Endothelial cell of umbilical vein (primary cell): Measurements from ENCODE around the gene FIGLA. TPM values are rescaled to one million over a fixed set of nuclear protein-coding genes. Genes with fewer than 3 reads are reported as not detected.

ENCODE experiments used
- BruUV-seq: library from RNA; stranded (reverse); fragments of 400-500 nt; replicated peaks from 2 replicates; lab custom pipeline; 2021; lab: Mats Ljungman, UMichigan
- CTCF ChIA-PET: fragments of 300-600, 350-600 bp; sonication (Branson Sonifier 250); formaldehyde crosslinking; loops from one replicate; lab custom pipeline; 2021; ENCODE audit warnings: antibody characterized with exemption, inconsistent platforms; lab: Charles Lee
- POLR2A ChIA-PET: fragments of 300-600, 350-600 bp; sonication (Branson Sonifier 250); formaldehyde crosslinking; loops from one replicate; lab custom pipeline; 2021; ENCODE audit warnings: antibody characterized with exemption, inconsistent platforms; lab: Charles Lee
- DNase-seq: peaks from one replicate; pipeline ENCODE4 v3.0.0-alpha.2; 2011; ENCODE audit warnings: low read depth, low spot score
- FAIRE-seq: peaks from 2 replicates; lab custom pipeline; 2011; peaks lifted over from hg19 to GRCh38; lab: Jason Lieb, UNC
- H2AFZ ChIP-seq: 2 replicates; pipeline ENCODE4 v1.6.0; 2012; ENCODE audit warnings: low read depth, low read length, control low read depth, inconsistent platforms
- H3K27ac ChIP-seq: 2 replicates; pipeline ENCODE4 v1.5.1; 2011; ENCODE audit warnings: low read depth, mild to moderate bottlenecking, control low read depth, low read length, moderate library complexity; ENCODE audit not compliant: insufficient read depth
- H3K27me3 ChIP-seq, 2 experiments: 2 replicates each; pipeline versions ENCODE4 v1.6.0 to v1.6.1; 2011; ENCODE audit warnings: low read length in 2 of 2, mixed read lengths in 1 of 2; ENCODE audit not compliant: control insufficient read depth in 2 of 2, insufficient read depth in 2 of 2
- H3K36me3 ChIP-seq, 2 experiments: 2 replicates in 1 of 2; 3 replicates in 1 of 2; pipeline ENCODE4 v1.5.1; 2011; ENCODE audit warnings: low read length in 2 of 2, mild to moderate bottlenecking in 1 of 2, moderate library complexity in 1 of 2; ENCODE audit not compliant: control insufficient read depth in 2 of 2, insufficient read depth in 2 of 2; ENCODE audit errors: extremely low read depth in 1 of 2
- H3K4me1 ChIP-seq: 3 replicates; pipeline ENCODE4 v1.5.1; 2011; ENCODE audit warnings: mild to moderate bottlenecking, low read length; ENCODE audit not compliant: control insufficient read depth, insufficient read depth; ENCODE audit errors: extremely low read depth
- H3K4me2 ChIP-seq: 2 replicates; pipeline ENCODE4 v1.6.1; 2011; ENCODE audit warnings: low read length, control low read depth, mixed read lengths; ENCODE audit not compliant: insufficient read depth
- H3K4me3 ChIP-seq, 3 experiments: fragments of 200-600 bp in 1 of 3; sonication (generic), shearing (Covaris generic) in 1 of 3; replicated peaks in 1 of 3; 2 replicates each; pipeline ENCODE4 v1.5.1; 2011 to 2016; ENCODE audit warnings: control low read depth in 3 of 3, low read length in 3 of 3, mild to moderate bottlenecking in 2 of 3, inconsistent platforms in 1 of 3, low read depth in 1 of 3, moderate library complexity in 1 of 3; ENCODE audit not compliant: insufficient read depth in 1 of 3
- H3K79me2 ChIP-seq: 2 replicates; pipeline ENCODE4 v1.6.0; 2012; ENCODE audit warnings: low read length, inconsistent platforms; ENCODE audit not compliant: control insufficient read depth, insufficient read depth
- H3K9ac ChIP-seq: replicated peaks from 2 replicates; pipeline ENCODE3; 2011; ENCODE audit warnings: low read length, control low read depth; ENCODE audit not compliant: insufficient read depth; ENCODE audit errors: extremely low read depth
- H3K9me1 ChIP-seq: replicated peaks from 3 replicates; pipeline ENCODE4 v1.6.0; 2011; ENCODE audit warnings: mild to moderate bottlenecking, low read length; ENCODE audit not compliant: control insufficient read depth, insufficient read depth; ENCODE audit errors: extremely low read depth
- H3K9me3 ChIP-seq: replicated peaks from 2 replicates; pipeline ENCODE4 v1.5.1; 2012; ENCODE audit warnings: low read length, inconsistent platforms; ENCODE audit not compliant: control insufficient read depth, insufficient read depth
- H4K20me1 ChIP-seq: replicated peaks from 2 replicates; pipeline ENCODE3; 2011; ENCODE audit warnings: mild to moderate bottlenecking, low read length; ENCODE audit not compliant: control insufficient read depth, insufficient read depth; ENCODE audit errors: extremely low read depth
- EZH2 ChIP-seq: IDR thresholded peaks from 2 replicates; pipeline ENCODE4 v1.6.1; 2012; ENCODE audit warnings: borderline replicate concordance, low read depth, mild to moderate bottlenecking, moderate library complexity, low read length, inconsistent platforms; ENCODE audit not compliant: severe bottlenecking
- FOS ChIP-seq: IDR thresholded peaks from 2 replicates; pipeline ENCODE4 v1.6.1; 2011; ENCODE audit warnings: mild to moderate bottlenecking, low read length, moderate library complexity, borderline replicate concordance; ENCODE audit not compliant: insufficient read depth
- GATA2 ChIP-seq: IDR thresholded peaks from 2 replicates; pipeline ENCODE4 v1.7.0; 2011; ENCODE audit warnings: low read depth, mild to moderate bottlenecking, moderate library complexity, mixed read lengths, low read length; ENCODE audit not compliant: insufficient read length, insufficient read depth
- JUN ChIP-seq: IDR thresholded peaks from 2 replicates; pipeline ENCODE4 v1.6.1; 2011; ENCODE audit warnings: borderline replicate concordance, low read depth; ENCODE audit not compliant: insufficient read length, insufficient read depth
- MAX ChIP-seq: IDR thresholded peaks from 2 replicates; pipeline ENCODE4 v1.6.1; 2011; ENCODE audit not compliant: insufficient read depth, insufficient read length
- MYC ChIP-seq: IDR thresholded peaks from one replicate; pipeline ENCODE4 v1.6.1; 2011; ENCODE audit warnings: mild to moderate bottlenecking, low read depth, low read length
- POLR2A ChIP-seq: IDR thresholded peaks from 2 replicates; pipeline ENCODE4 v1.6.1; 2012; ENCODE audit warnings: low read depth, mild to moderate bottlenecking, control low read depth, low read length
- POLR2AphosphoS5 ChIP-seq: IDR thresholded peaks from 2 replicates; pipeline ENCODE4 v1.6.1; 2012; ENCODE audit warnings: low read depth, mild to moderate bottlenecking, control low read depth, low read length, moderate library complexity; ENCODE audit not compliant: insufficient read depth
- dilution Hi-C: fragments of 300-500 bp; cut with MboI; formaldehyde crosslinking; loops from one replicate; pipeline ENCODE4 v1.15.0; 2019; ENCODE audit warnings: low sequenced_read_pairs; ENCODE audit not compliant: extremely low pct_ligation_motif_present
- intact Hi-C: fragments of 100-400 bp; cut with micrococcal nuclease; formaldehyde crosslinking; loops from one replicate; pipeline ENCODE4 v1.10.0; 2022
- polyA plus RNA-seq, 4 experiments: library from polyadenylated mRNA; depleted of rRNA in 3 of 4; stranded (reverse) in 3 of 4; unstranded in 1 of 4; fragments of >200 nt; gene quantifications; 2 replicates each; pipeline versions ENCODE4 v1.2.1 to v1.2.3, GENCODE V29; 2011 to 2012; ENCODE audit warnings: missing spikeins in 1 of 4
- total RNA-seq: library from RNA; stranded (reverse); gene quantifications from 2 replicates; pipeline ENCODE4 v1.2.3, GENCODE V29; 2021
- TF ChIP-seq, protein P1 (sequence below), 2 donors: IDR thresholded peaks; 1 replicate in 1 of 2; 2 replicates in 1 of 2; pipeline ENCODE4 v1.5.1; 2011; ENCODE audit warnings: low read length in 2 of 2, mild to moderate bottlenecking in 2 of 2, moderate library complexity in 2 of 2, control low read depth in 1 of 2, inconsistent platforms in 1 of 2, low read depth in 1 of 2; ENCODE audit not compliant: insufficient read depth in 1 of 2; ENCODE audit errors: extremely low read depth in 1 of 2

Gene FIGLA
- total and polyA plus RNA-seq, 2 donors (not counting 3 experiments of a cell fraction or from before 2014, with no cell fraction given), result not detected

DNA sequence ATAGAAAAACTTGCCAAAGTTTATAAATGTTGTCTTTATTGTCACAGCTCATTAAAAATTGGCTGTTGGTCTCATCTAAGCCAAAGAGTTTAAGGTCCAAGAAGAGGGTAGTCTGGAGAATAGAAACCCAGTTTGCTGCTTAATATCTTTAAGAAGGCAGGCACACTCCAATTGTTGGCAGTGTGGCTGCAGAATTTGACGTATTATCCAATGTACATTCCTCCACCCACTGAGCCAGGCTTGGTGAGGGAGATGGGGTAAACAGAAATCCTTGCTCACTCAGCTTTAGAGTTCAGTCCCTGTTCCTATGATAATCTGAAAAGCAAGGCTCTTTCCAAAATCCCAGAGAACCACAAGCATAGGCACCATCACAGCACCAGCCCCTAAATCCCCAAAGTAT lies 11.8 kb downstream of the FIGLA start:
- H3K4me3 ChIP-seq, result no peak overlapping the region
- peaks cover 18 to 26% of the 10 kb centered on the region in 2 experiments for H3K27me3 ChIP-seq
- BruUV-seq, result no TSS peak
- FAIRE-seq, result no peak
- intact Hi-C loops, result no loop called here
- dilution Hi-C loops, result no loop called here
- no peaks in the 10 kb centered on the region for H3K36me3 ChIP-seq
- no peaks in the 10 kb centered on the region for H4K20me1 ChIP-seq
- no peaks in the 10 kb centered on the region for H3K79me2 ChIP-seq
- H3K9me3 ChIP-seq, result no peaks in the 10 kb centered on the region
- no peak overlapping the region for H3K9ac ChIP-seq
- H3K4me1 ChIP-seq, result no peaks in the 10 kb centered on the region
- no peak for DNase-seq
- ChIA-PET CTCF (interaction anchor here (1.2 to 3.2 kb wide), 3 partner anchors 11 to 475 kb away, joined by 4 to 17 read pairs (median 4); partner anchors contain the start of gene FIGLA), POLR2A (no interaction called here)
- H3K4me2 ChIP-seq, result no peak overlapping the region
- TF ChIP-seq POLR2A, result no peak
- TF ChIP-seq EZH2, result no peak
- no peak for TF ChIP-seq JUN
- no peak for TF ChIP-seq GATA2
- TF ChIP-seq POLR2AphosphoS5, result no peak
- TF ChIP-seq, protein P1, sequence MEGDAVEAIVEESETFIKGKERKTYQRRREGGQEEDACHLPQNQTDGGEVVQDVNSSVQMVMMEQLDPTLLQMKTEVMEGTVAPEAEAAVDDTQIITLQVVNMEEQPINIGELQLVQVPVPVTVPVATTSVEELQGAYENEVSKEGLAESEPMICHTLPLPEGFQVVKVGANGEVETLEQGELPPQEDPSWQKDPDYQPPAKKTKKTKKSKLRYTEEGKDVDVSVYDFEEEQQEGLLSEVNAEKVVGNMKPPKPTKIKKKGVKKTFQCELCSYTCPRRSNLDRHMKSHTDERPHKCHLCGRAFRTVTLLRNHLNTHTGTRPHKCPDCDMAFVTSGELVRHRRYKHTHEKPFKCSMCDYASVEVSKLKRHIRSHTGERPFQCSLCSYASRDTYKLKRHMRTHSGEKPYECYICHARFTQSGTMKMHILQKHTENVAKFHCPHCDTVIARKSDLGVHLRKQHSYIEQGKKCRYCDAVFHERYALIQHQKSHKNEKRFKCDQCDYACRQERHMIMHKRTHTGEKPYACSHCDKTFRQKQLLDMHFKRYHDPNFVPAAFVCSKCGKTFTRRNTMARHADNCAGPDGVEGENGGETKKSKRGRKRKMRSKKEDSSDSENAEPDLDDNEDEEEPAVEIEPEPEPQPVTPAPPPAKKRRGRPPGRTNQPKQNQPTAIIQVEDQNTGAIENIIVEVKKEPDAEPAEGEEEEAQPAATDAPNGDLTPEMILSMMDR (IDR thresholded peaks at IDR 0.05; ENCODE audit: extremely low read depth in 1 of 2, insufficient read depth in 1 of 2, low read depth in 1 of 2, low read length in 2 of 2), result no peak
- no peak for TF ChIP-seq FOS
- no peak for TF ChIP-seq MAX
- TF ChIP-seq MYC, result no peak
- H3K9me1 ChIP-seq, result no peaks in the 10 kb centered on the region
- H2AFZ ChIP-seq, result no peak overlapping the region
- no peak overlapping the region for H3K27ac ChIP-seq
